Measurements from ENCODE around the gene TCF7L2.

- TF ChIP-seq POLR2A (IDR thresholded peaks at IDR 0.05) = no peak
- no peak for TF ChIP-seq CTCF (IDR thresholded peaks at IDR 0.05)
Observed at GRCh38 chr10:113165673-113166072, 215.6 kb downstream of the TCF7L2 start.

All from tibial nerve (tissue), 3 donors.